ENCODE measurements around the gene ZDHHC4.

ZDHHC4 gene

DNA sequence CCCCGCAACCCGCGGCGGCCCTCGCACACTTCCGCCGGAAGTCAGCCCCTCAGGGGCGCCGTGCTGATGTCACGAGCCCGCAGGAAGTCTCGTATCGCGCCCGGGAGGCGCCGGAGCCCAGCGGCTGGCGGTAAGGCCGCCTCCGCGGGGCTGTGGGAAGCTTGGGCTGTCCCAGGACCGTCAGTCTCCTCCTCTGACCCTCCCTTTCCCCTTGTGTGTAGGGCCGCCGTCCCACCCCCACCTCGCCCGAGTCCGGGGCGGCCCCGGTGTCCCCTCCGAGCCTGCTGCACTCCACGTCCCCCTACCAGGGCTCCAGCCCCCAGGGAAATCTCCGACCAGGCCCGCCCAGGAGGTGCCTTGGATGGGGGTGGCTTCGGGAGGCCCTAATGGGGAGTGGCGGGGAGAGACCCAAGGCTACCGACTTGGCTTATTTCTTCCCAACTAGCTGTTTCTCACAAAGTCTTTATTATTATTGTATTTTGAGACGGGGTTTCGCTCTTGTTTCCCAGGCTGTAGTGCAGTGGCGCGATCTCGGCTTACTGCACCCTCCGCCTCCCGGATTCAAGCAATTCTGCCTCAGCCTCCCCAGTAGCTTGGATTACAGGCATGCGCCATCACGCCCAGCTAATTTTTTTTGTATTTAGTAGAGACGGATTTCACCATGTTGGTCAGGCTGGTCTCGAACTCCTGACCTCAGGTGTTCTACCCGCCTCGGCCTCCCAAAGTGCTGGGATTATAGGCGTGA is at the start of gene ZDHHC4:
ZDHHC4 (plus strand) TSS at position 86 of the 745 bp plus-strand sequence. CDS start 3,108 bp downstream, outside the sequence.
- peak; percentile 19 for DNase-seq

DNA sequence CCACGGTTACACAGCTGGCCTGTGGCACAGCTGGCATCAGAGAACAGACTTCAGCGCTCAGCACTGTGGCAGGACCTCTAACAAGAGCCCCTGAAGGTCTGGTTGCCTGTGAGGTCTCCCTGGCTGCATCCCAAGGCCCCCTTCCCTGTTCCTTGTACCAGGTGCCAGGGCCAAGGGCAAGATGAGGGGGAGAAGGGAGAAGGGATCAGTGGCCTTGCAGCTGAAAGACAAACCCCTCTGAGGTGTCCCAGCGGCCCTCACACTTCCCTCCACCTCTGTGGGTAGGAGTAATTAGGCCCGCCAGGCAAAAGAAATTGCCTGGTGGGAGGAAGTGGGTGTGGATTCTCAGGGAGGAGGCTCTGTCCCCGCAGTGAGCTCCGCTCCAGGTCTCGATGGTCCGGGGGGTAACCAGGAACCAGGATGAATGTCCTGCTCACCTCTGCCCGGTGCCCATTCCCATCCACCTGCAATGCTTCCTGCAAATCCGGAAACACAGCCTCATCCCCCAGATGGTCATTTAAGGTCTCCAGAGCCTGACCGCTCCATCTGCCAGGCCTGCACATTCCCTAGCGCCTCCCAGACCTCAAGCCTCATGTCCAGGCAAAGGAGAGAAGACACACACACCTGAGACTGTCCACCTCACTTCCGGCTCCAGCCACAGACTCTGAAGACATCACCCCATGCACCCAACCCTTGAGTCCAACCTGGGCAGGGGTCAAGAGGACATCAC is 48.7 kb upstream of the ZDHHC4 start:
- DNase-seq: no peak

GRCh38 chr7:6529643-6530042 is 47.6 kb upstream of the ZDHHC4 start:
- no peak for DNase-seq

DNA sequence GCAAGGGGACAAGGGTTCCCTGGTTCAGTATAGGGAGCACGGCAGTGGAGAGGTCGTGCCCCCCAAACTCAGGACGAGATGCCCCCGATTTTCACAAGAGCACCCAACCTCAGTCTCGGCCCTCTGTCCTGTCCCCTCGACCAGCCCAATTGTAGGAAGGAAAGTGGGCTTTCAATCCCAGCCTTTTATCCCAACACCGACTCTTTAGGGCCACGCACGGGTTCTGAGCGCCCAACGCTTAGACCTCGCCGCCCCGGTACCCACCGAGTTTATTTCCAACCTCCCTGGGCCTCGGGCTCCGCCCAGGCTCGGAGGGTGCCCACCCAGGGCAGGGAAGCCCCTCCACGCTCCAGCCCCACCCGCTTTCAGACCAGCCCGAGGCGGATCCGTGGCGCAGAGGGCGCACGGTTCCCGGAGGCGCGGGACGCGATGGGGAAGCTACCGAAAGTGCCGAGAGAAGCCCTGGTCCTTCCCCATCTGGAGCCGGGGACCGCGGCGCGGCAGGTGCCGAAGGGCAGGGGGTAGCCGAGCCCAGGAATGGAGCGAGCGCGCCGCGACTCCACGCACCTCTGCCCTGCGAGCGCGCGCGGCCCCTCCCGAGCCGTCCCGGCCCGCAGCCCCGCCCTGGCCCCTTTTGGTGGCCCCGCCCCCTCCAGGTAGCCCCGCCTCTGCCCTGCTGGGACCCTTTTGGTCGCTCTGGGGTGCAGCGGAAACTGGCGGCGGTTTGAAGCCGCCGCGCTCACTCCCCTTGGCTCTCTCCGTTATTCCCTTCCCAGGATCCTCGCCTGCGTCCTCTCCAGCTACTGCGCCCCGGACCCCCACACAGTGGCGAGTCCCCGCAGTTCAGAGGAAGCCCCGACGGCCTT is 46.4 kb upstream of the ZDHHC4 start:
- DNase-seq: no peak

- no peak for DNase-seq
Measured at GRCh38 chr7:6531492-6532279, 45.6 kb upstream of the ZDHHC4 start.

GRCh38 chr7:6532516-6532915 is 44.7 kb upstream of the ZDHHC4 start:
- DNase-seq: no peak

- no peak for DNase-seq
Measured at GRCh38 chr7:6533893-6534495, 43.3 kb upstream of the ZDHHC4 start.

DNA sequence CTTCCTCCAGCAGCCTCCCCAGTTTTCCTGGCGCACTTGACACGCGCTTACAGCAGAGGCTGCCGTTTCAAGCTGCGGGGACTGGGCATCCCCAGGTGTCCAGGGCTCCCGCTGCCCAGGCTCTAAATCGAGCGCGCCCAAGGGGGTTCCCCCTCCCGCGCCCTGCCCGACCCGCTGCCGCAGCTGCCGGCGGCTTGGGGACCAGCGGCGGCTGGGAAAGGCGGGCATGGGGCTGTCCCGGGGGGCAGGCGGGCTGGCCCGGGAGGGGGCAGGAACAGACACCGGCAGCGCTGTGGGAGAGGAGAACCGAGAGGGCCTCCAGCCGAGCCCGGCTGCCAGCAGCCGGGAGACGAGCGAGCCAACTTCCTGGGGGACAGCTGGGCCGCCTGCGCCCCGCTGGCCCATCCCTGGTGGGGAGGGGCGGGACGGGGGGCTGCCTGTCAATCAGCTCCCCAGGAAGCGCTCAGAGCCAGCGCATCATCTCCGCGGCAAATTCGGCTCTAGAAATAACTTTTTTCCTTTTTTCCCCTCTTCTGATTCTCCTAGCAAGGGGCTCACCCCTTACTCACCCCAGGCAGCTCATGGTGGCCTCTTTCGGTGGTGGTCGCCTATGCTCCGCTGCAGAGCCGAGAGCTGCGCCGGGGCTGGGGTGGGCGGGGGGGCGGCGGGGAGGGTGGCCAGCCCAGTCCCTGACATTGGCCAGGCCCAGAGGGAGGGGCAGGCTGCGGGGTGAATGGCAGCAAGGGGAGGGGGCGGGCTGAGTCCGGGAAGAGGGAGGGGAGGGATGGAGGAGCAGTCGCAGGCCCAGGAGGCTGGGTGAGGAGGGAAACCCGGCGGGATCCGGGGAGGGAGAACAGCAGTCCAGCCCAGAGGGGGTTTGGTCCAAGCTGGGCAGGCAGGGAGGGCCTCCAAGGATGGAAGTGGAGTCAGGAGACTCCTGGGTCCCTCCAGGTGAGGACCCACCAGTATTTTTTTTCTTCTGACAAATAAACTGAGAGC is 40.7 kb upstream of the ZDHHC4 start:
- no peak for DNase-seq

DNA sequence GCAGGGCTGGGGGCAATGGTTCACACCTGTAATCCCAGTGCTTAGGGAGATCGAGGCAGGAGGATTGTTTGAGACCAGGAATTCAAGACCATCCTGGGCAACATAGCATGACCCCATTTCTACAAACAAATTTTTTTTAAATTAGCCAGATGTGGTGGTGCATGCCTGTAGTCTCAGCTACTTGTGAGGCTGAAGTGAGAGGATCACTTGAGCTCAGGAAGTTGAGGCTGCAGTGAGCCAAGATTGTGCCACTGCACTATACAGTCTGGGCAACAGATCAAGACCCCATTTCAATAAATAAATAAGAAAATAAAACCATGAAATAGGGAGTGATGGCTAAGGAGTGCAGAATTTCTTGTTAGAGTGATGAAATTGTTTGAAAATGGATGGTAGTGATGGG is 34.9 kb upstream of the ZDHHC4 start:
- DNase-seq: no peak

- no peak for DNase-seq
Measured at GRCh38 chr7:6545398-6546126, 31.7 kb upstream of the ZDHHC4 start.

GRCh38 chr7:6546498-6547251 is 30.6 kb upstream of the ZDHHC4 start:
- DNase-seq: no peak

GRCh38 chr7:6547400-6547799 is 29.9 kb upstream of the ZDHHC4 start:
- DNase-seq: no peak

DNA sequence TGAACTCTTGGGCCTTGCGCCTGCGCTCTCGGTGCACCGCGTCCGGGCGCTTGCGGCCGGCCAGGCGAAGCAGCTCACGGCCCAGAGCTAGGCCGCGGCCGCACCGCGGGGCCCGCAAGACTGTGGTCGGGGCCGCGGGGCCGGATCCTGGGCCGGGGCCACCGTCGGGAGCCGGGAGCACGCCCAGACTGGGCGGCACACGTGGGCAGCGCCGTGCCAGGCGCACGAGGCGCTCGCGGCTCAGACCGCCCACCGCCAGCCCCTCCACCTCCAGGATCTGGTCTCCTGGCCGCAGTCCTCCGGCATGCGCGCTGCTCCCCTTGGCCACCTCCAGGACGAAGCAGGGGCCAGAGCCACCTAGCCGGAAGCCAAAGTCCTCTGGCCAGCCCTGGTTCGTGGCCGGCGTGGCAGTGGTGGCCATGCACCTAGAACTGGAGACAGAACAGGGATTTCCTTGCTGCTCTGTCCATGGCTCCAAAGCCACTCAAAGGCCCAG is 26.2 kb upstream of the ZDHHC4 start, which contains the start of gene GRID2IP:
GRID2IP (minus strand) TSS at position 446 of the 496 bp plus-strand sequence; CDS start at position 421, 25 bp downstream.
- no peak for DNase-seq

DNA sequence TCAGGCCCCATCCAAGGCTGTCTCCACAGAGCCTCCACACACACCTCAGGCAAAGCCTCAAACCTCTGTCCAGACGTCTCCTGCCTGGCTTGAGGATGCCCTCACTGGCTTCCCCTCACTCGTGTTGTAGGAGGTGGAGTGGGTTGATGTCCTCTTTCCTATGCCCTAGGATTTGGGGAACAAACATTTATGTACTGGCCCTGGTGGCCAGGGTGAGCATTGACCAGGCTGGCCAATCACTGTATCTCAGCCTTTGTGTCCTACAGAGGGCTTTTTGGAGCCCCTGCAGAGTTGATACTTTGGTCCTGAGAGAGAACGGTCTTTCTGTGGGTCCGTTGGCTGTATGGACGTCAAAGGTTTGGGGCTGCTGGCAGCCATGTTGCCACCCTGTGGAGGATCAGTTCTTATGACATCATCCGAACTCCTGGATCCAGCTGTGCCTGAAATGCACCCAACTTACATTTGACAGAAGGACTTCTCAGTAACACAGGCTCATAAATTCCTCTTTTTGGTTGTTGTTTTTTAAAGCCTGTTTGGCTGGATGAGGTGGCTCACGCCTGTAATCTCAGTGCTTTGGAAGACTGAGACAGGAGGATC is 23.7 kb upstream of the ZDHHC4 start:
- DNase-seq: no peak

GRCh38 chr7:6554848-6555247 is 22.4 kb upstream of the ZDHHC4 start:
- DNase-seq: no peak

- DNase-seq: no peak
Measured at GRCh38 chr7:6556196-6556595, 21.1 kb upstream of the ZDHHC4 start.

- no peak for DNase-seq
Measured at GRCh38 chr7:6558837-6559236, 18.4 kb upstream of the ZDHHC4 start.

- DNase-seq: no peak
Measured at GRCh38 chr7:6559896-6560295, 17.4 kb upstream of the ZDHHC4 start.

DNA sequence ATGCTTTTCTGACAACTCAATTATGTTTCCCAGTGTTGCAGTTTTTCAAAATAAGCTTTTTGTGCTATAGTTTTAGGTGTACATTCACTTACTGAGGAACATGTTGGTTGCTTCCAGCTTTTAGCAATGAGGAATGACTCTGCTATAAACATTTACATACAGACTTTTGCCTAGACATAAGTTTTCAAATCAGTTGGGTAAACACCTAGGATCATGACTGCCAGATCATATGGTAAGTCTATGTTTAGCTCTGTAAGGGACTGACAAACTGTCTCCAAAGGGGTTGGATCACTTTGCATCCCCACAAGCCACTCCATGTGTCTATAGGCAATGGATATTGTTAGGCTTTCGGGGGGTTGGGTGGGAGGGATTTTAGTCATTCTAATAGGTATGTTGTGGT is 15.1 kb upstream of the ZDHHC4 start:
- DNase-seq: no peak
